Activated CD4-positive, alpha-beta T cell treated with anti-CD3 and anti-CD28 coated beads for 36 hours (primary cell): Measurements from ENCODE around the gene SORT1. TPM values are rescaled to one million over a fixed set of nuclear protein-coding genes. Genes with fewer than 3 reads are reported as not detected.
A peak's percentile ranks its signal among the peaks of the same experiment; 100 is the strongest.

ENCODE experiments used
- ATAC-seq: fragments of 200-7000 bp; cut with Tn5 transposase; one replicate; pipeline ENCODE4 v1.10.0; 2021; ENCODE audit warnings: mild to moderate bottlenecking, moderate library complexity
- CTCF ChIA-PET: fragments of 350-600 bp; sonication (Branson Sonifier 250); formaldehyde crosslinking; loops from one replicate; lab custom pipeline; 2021; ENCODE audit warnings: antibody characterized with exemption; lab: Charles Lee
- POLR2A ChIA-PET: fragments of 350-600 bp; sonication (Branson Sonifier 250); formaldehyde crosslinking; loops from one replicate; lab custom pipeline; 2021; ENCODE audit warnings: antibody characterized with exemption, inconsistent platforms; lab: Charles Lee
- DNase-seq: peaks from one replicate; pipeline ENCODE4 v3.0.0-alpha.2; 2020
- H3K27ac Mint-ChIP-seq: one replicate; pipeline ENCODE4 v1.8.0; 2021; ENCODE audit warnings: mixed read lengths
- H3K27me3 Mint-ChIP-seq: one replicate; pipeline ENCODE4 v1.8.0; 2021; ENCODE audit warnings: mixed read lengths
- H3K36me3 Mint-ChIP-seq: one replicate; pipeline ENCODE4 v1.8.0; 2021; ENCODE audit warnings: low read depth, mixed read lengths
- H3K4me1 Mint-ChIP-seq: one replicate; pipeline ENCODE4 v1.8.0; 2021; ENCODE audit warnings: mixed read lengths
- H3K4me3 Mint-ChIP-seq: one replicate; pipeline ENCODE4 v1.8.0; 2021; ENCODE audit warnings: mild to moderate bottlenecking, moderate library complexity, mixed read lengths
- H3K9me3 Mint-ChIP-seq: one replicate; pipeline ENCODE4 v1.8.0; 2021; ENCODE audit warnings: low read depth, mixed read lengths
- intact Hi-C, 2 experiments: fragments of 100-400 bp; cut with DNase I in 1 of 2; cut with micrococcal nuclease in 1 of 2; formaldehyde crosslinking; loops; one replicate each; pipeline versions ENCODE4 v1.14.2 to v1.15.1; 2022 to 2024; cut with DNase I, micrococcal nuclease
- total RNA-seq, 2 experiments: library from RNA; stranded (reverse); gene quantifications; one replicate each; pipeline ENCODE4 v1.2.3, GENCODE V29; 2021

The SORT1 gene
- total RNA-seq, 2 experiments from 2014 or later = 0.39 to 0.55 TPM

DNA sequence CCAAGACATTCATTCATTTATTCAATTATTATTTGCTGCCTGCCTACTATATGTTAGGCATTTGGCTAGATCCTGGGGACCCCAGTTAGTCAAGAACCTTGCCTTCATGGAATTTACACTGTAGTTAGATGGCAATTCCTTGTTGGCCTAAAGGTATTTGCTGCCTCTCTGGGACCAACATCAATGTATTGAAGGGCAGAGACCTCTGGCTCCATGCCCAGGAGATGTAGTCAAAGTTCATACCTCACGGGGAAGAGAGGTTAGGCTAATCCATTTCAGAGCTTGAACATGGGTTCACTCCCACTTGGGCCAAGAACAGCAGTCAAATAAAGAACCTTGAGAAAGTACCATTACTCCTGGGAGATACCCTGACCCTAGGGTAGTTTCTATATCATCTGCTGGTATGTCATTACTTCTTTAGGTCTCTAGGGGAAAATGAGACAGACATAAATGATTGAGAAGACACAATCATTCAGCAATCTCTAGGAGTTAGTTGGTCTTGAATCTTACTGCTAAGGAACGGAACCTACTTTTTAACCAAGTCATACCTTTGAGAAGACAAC, 32.0 kb downstream of the SORT1 start:
- peaks cover 3% of the 10 kb centered on the region for H3K4me1 Mint-ChIP-seq
- no peaks in the 10 kb centered on the region for H3K36me3 Mint-ChIP-seq
- H3K9me3 Mint-ChIP-seq = no peaks in the 10 kb centered on the region
- intact Hi-C loops = no loop called here
- peaks cover 24% of the 10 kb centered on the region for H3K27me3 Mint-ChIP-seq
- CTCF ChIA-PET = no interaction called here
- DNase-seq = no peak
- ATAC-seq = no peak
- POLR2A ChIA-PET = no interaction called here
- no peak overlapping the region for H3K4me3 Mint-ChIP-seq
- no peak overlapping the region for H3K27ac Mint-ChIP-seq

DNA sequence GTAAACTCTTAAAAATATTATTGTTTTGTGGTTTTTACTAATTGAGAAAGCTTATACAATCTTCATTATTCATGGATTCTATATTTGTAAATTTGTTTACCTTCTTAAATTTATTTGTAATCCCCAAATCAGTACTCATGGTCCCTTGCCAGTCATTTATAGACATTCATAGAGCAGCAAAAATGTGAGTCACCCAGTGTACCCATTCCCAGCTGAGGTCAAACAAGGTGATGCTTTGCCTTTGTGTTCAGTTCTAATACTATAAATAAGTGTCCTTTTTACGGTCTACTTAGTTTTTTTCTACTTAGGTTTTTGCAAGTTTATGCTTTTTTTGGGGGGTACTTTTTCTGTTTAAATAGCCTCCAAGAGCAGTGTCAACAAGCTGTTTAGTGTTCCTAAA, 36.1 kb downstream of the SORT1 start:
- intact Hi-C loops = no loop called here
- DNase-seq (no peak), ATAC-seq (peak; percentile 44)
- H3K9me3 Mint-ChIP-seq = no peaks in the 10 kb centered on the region
- H3K27ac Mint-ChIP-seq = no peak overlapping the region
- H3K4me1 Mint-ChIP-seq = no peaks in the 10 kb centered on the region
- no peaks in the 10 kb centered on the region for H3K36me3 Mint-ChIP-seq
- CTCF ChIA-PET = interaction anchor here (0.8 to 1.6 kb wide), 4 partner anchors 10 to 84 kb away, joined by 3 to 7 read pairs (median 4); partner anchors contain the start of gene PSRC1
- no peak overlapping the region for H3K4me3 Mint-ChIP-seq
- H3K27me3 Mint-ChIP-seq = peaks cover 11% of the 10 kb centered on the region
- POLR2A ChIA-PET = no interaction called here

DNA sequence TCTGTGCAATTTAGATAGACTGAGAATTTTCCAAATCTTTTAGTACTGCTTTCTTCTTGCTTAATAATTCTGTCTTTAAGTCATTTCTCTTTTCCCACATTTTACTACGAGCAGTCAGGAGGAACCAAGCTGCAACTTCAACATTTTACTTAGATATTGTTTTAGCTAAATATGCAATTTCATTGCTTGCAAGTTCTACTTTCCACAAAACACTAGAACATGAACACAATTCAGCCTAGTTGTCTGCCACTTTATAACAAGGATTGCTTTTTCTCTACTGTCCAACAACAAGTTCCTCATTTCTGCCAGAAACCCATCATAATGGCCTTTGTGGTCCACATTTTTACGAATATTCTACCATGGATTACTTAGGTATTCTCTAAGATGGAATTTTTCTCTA, 36.6 kb downstream of the SORT1 start:
- intact Hi-C loops = no loop called here
- H3K27ac Mint-ChIP-seq = no peak overlapping the region
- peaks cover 11% of the 10 kb centered on the region for H3K27me3 Mint-ChIP-seq
- no peak overlapping the region for H3K4me3 Mint-ChIP-seq
- no peaks in the 10 kb centered on the region for H3K36me3 Mint-ChIP-seq
- POLR2A ChIA-PET = no interaction called here
- H3K4me1 Mint-ChIP-seq = no peaks in the 10 kb centered on the region
- no peaks in the 10 kb centered on the region for H3K9me3 Mint-ChIP-seq
- CTCF ChIA-PET = interaction anchor here (0.7 to 1.6 kb wide), 5 partner anchors 9 to 84 kb away, joined by 3 to 7 read pairs (median 3); partner anchors contain the start of gene PSRC1
- DNase-seq (no peak), ATAC-seq (no peak)

DNA sequence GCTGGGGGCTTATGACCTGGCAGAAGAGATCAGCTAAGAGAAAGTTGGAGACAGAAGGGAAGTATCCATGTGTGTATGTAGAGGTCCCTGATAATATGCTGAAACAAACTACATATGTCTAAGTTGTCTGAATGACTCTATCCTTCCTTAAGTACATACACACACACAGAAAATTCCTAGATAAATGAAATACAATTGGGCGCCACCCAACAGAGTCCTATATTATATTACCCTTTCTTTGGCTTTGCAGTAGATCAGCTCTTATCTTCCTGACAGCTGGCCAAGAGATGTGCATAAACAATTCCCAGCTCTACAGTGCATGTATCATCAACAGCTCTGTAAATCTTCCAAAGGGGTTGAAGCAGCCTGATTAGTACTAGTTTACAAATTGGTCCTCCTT, 40.1 kb downstream of the SORT1 start:
- no peak overlapping the region for H3K4me3 Mint-ChIP-seq
- H3K4me1 Mint-ChIP-seq = no peaks in the 10 kb centered on the region
- CTCF ChIA-PET = interaction anchor here (0.6 to 1.2 kb wide), 2 partner anchors 15 to 21 kb away, joined by 3 to 4 read pairs; no protein-coding TSS in a partner anchor
- no peaks in the 10 kb centered on the region for H3K9me3 Mint-ChIP-seq
- H3K27me3 Mint-ChIP-seq = peaks cover 4% of the 10 kb centered on the region
- H3K27ac Mint-ChIP-seq = no peak overlapping the region
- ATAC-seq = no peak
- POLR2A ChIA-PET = no interaction called here
- intact Hi-C loops = loop anchor here in 1 of 2 experiments (5.0 kb wide), 1 partner anchor 55 kb away; no protein-coding TSS in a partner anchor
- DNase-seq = no peak
- H3K36me3 Mint-ChIP-seq = no peaks in the 10 kb centered on the region

DNA sequence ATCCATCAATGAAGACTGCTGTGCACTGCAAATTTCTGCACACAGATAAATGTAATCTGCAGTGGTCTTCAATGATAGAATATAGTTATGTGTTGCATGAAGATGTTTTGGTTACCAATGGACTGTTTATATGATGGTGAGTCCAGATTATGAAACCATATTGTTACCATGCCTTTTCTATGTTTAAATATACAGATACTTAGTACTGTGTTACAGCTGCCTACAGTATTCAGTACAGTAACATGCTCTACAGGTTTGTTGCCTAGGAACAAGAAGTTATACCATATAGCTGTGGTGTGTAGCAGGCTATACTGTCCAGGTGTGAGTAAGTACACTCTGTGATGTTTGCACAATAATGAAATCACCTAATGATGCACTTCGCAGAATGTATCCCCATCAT, 40.8 kb downstream of the SORT1 start:
- ChIA-PET POLR2A (no interaction called here), CTCF (interaction anchor here (1.2 kb wide), 1 partner anchor 15 kb away, joined by 3 read pairs; no protein-coding TSS in a partner anchor)
- intact Hi-C loops = loop anchor here in 1 of 2 experiments (5.0 kb wide), 1 partner anchor 55 kb away; no protein-coding TSS in a partner anchor
- H3K9me3 Mint-ChIP-seq = no peaks in the 10 kb centered on the region
- H3K4me1 Mint-ChIP-seq = no peaks in the 10 kb centered on the region
- ATAC-seq (no peak), DNase-seq (no peak)
- no peak overlapping the region for H3K27ac Mint-ChIP-seq
- no peaks in the 10 kb centered on the region for H3K36me3 Mint-ChIP-seq
- peaks cover 2% of the 10 kb centered on the region for H3K27me3 Mint-ChIP-seq
- H3K4me3 Mint-ChIP-seq = no peak overlapping the region

DNA sequence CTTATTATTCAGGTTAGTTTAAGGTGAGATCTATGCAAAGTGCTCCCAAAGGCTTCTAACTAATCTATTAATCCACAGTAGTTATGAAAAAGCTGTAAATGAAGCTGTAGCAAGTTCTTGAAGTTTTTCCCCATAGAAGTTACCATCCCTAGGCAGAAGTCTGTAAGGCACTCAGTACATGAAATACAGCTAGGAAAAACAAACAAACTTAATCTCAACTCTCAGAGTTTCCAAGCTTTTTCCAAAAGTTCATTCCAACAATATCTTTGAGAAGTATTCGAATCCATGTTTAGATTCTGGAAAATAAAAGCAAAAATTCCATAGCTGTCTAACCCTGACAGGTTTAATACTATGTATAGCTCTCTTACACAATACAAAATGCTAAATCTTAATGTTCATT, 41.2 kb downstream of the SORT1 start:
- Mint-ChIP-seq H3K4me1 (no peaks in the 10 kb centered on the region), H3K27ac (no peak overlapping the region), H3K9me3 (no peaks in the 10 kb centered on the region), H3K4me3 (no peak overlapping the region), H3K27me3 (peaks cover 2% of the 10 kb centered on the region), H3K36me3 (no peaks in the 10 kb centered on the region)
- ChIA-PET CTCF (interaction anchor here (1.2 to 1.4 kb wide), 2 partner anchors 14 to 42 kb away, joined by 3 to 6 read pairs; no protein-coding TSS in a partner anchor), POLR2A (no interaction called here)
- ATAC-seq (no peak), DNase-seq (no peak)
- intact Hi-C loops = loop anchor here in 1 of 2 experiments (5.0 kb wide), 1 partner anchor 54 kb away; no protein-coding TSS in a partner anchor

DNA sequence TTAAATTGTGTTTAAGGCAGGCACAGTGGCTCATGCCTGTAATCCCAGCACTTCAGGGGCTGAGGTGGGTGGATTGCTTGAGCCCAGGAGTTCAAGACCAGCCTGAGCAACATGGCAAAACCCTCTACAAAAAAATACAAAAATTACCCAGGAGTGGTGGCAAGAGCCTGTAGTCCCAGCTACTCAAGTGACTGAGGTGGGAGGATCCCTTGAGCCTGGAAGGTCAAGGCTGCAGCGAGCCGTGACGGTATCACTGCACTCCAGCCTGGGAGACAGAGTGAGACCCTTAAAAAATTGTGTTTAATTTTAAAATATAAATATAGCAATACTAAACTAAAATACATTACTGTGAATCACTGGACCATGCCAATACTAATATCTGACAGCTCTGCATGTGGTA, 42.8 kb downstream of the SORT1 start:
- peaks cover 2% of the 10 kb centered on the region for H3K27me3 Mint-ChIP-seq
- intact Hi-C loops = loop anchor here (5.0 kb wide), 2 partner anchors 48 to 53 kb away; partner anchors contain the start of gene MYBPHL (in 1 of the 2)
- H3K9me3 Mint-ChIP-seq = no peaks in the 10 kb centered on the region
- no peaks in the 10 kb centered on the region for H3K4me1 Mint-ChIP-seq
- DNase-seq (no peak), ATAC-seq (no peak)
- ChIA-PET POLR2A (no interaction called here), CTCF (interaction anchor here (0.6 to 1.4 kb wide), 2 partner anchors 40 to 44 kb away, joined by 3 to 6 read pairs; no protein-coding TSS in a partner anchor)
- no peaks in the 10 kb centered on the region for H3K36me3 Mint-ChIP-seq
- H3K4me3 Mint-ChIP-seq = no peak overlapping the region
- H3K27ac Mint-ChIP-seq = no peak overlapping the region

DNA sequence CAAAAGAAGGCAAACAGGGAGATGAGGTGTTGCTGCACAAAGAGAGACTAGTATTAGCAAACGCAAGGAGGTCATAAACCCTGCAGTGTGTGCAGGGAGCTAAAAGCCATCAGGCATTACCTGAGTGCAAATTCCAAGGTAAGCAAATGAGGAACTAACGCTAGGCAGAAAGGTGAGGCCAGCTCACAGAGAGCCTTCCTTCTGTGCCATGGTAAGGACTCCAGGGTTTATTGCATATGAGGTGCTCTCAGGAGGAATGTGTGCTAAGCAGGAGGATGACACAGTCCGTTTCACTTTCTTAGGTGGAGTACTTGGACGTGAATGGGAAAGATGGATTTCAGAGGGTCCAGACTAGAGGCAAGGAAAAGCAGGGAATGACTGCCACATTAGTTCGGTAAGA, 46.3 kb downstream of the SORT1 start:
- ChIA-PET CTCF (interaction anchor here (1.0 to 1.5 kb wide), 2 partner anchors 9 to 28 kb away, joined by 3 to 5 read pairs; no protein-coding TSS in a partner anchor), POLR2A (interaction anchor here (0.6 to 1.0 kb wide), 2 partner anchors 16 to 427 kb away, joined by 5 read pairs; no protein-coding TSS in a partner anchor)
- no peaks in the 10 kb centered on the region for H3K4me1 Mint-ChIP-seq
- peaks cover 2% of the 10 kb centered on the region for H3K27me3 Mint-ChIP-seq
- no peak overlapping the region for H3K27ac Mint-ChIP-seq
- no peaks in the 10 kb centered on the region for H3K36me3 Mint-ChIP-seq
- ATAC-seq (no peak), DNase-seq (no peak)
- no peaks in the 10 kb centered on the region for H3K9me3 Mint-ChIP-seq
- intact Hi-C loops = loop anchor here in 1 of 2 experiments (5.0 kb wide), 1 partner anchor 44 kb away; the partner anchor contains the start of gene MYBPHL
- H3K4me3 Mint-ChIP-seq = no peak overlapping the region

DNA sequence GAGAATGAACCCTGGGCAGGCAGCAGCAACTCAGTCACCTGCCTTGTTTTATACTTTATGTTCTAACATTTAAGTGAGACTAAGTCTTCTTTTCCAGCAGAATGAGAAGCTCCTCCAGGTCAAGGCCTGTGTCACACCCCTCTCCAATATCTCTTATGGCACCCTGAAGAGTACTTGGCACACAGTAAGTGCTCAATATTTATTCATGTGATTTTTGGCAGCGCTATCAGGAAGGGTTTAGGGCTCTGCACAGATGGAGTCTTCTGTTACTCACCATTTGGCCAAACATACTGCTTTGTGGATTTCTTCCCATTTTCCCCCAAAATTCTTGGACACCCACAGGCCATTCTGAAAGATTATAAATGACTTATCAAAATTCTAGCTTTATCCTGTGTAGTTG, 47.1 kb downstream of the SORT1 start:
- Mint-ChIP-seq H3K27ac (no peak overlapping the region), H3K4me1 (no peaks in the 10 kb centered on the region), H3K27me3 (peaks cover 2% of the 10 kb centered on the region), H3K4me3 (no peak overlapping the region), H3K9me3 (no peaks in the 10 kb centered on the region), H3K36me3 (no peaks in the 10 kb centered on the region)
- intact Hi-C loops = loop anchor here in 1 of 2 experiments (5.0 kb wide), 1 partner anchor 43 kb away; the partner anchor contains the start of gene MYBPHL
- ATAC-seq = no peak
- no peak for DNase-seq
- ChIA-PET POLR2A (interaction anchor here (1.0 kb wide), 1 partner anchor 15 kb away, joined by 5 read pairs; no protein-coding TSS in a partner anchor), CTCF (no interaction called here)

DNA sequence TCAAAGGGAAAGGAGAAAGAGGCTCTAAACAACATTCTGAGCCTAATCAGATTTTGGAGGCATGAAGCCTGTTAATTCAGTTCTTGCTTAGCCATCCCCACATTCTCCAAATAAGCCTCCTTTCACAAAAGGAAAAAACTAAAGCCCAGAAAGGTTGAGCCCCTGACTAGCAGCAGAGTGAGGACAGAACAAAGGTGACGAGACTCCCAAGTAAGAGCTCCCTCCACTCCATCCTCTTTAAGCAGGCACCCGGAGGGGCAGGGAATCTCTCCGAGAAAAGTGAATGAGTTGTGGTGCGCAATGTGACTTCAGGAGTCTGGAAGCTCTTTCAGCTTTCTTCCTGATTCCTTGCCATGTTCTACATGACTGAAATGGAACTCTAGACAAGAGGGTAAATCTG, 47.5 kb downstream of the SORT1 start:
- ChIA-PET POLR2A (no interaction called here), CTCF (no interaction called here)
- no peak overlapping the region for H3K4me3 Mint-ChIP-seq
- ATAC-seq (no peak), DNase-seq (no peak)
- H3K27ac Mint-ChIP-seq = no peak overlapping the region
- H3K9me3 Mint-ChIP-seq = no peaks in the 10 kb centered on the region
- H3K36me3 Mint-ChIP-seq = no peaks in the 10 kb centered on the region
- H3K4me1 Mint-ChIP-seq = no peaks in the 10 kb centered on the region
- intact Hi-C loops = loop anchor here in 1 of 2 experiments (5.0 kb wide), 1 partner anchor 43 kb away; the partner anchor contains the start of gene MYBPHL
- peaks cover 2% of the 10 kb centered on the region for H3K27me3 Mint-ChIP-seq

DNA sequence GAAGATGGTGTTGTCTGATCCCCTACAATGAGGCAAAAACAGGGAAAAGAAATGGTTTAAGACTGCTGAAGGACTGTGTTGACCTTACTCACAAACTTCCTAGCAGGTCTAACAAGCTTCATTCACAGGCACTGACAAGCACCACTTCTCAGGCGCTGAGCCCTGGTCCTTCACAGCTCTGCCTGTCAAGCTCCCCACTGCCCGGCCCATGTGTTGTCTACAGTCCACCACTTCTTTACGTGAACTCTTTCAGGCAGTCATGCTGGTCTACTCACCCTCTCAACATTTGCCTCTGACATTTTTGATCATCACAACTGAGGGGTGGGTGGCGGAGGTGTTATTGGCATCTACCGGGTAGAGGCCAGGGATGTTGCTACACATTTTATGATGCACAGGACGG, 50.2 kb downstream of the SORT1 start:
- H3K4me3 Mint-ChIP-seq = no peak overlapping the region
- no peaks in the 10 kb centered on the region for H3K9me3 Mint-ChIP-seq
- CTCF ChIA-PET = no interaction called here

More for the DNA sequence above, 50.2 kb downstream of the SORT1 start:
- Mint-ChIP-seq H3K4me1 (no peaks in the 10 kb centered on the region), H3K36me3 (no peaks in the 10 kb centered on the region), H3K27me3 (no peaks in the 10 kb centered on the region), H3K27ac (no peak overlapping the region)
- DNase-seq = no peak
- ATAC-seq = no peak
- intact Hi-C loops = no loop called here
- POLR2A ChIA-PET = no interaction called here
